ENCODE measurements around the gene TSSK6. TPM values are rescaled to one million over a fixed set of nuclear protein-coding genes. Genes with fewer than 3 reads are reported as not detected.
"Not testable (repeated sequence)": the region's sequence is repeated elsewhere in the genome, so short reads cannot be mapped to it uniquely, and the experiment has no call there.

The TSSK6 gene
- total RNA-seq, 1 experiment from 2014 or later: 3.1 TPM

DNA sequence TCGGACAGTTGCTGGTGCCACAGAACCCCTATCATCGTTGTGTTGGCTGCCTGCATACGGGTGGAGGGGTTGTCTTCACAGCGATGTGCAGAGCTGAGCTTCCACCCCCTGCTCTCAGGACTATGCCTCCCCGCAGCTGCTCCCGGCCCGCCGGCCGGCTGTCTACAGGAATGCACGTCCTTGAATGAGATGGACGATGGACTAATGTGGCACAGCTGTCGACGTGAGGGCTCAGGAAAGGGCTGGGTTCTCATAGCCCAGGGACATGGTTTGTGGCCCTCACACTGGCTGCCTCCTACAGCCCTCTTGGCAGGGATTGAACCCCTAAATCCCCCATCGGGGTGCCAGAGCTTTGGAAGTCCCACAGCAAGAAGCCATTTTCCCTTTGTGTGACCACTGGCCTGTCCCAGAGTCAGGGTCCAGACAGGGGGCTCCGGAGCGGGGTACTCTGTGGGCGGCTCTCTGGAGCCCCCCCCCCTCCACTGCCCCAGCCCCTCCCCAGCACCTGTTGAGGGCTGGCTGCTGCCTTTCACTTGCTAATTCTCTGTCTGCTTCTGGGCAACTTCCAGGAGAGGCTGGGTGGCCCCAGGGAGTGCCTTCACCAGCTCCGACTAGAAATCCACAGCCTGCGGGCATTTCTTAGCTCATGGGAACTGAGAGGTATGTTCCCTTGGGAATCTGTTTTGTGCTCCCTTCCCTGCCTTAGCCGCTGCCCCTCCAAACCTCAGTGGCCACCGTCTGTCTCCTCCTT lies 40.2 kb downstream of the TSSK6 start:
- no peak overlapping the region for H3K4me3 Mint-ChIP-seq (ENCODE audit: low read depth, unreplicated experiment)
- CTCF ChIA-PET: interaction anchor here (0.7 to 1.1 kb wide), 2 partner anchors 45 to 89 kb away, joined by 3 read pairs; no protein-coding TSS in a partner anchor
- TF ChIP-seq, protein P1, sequence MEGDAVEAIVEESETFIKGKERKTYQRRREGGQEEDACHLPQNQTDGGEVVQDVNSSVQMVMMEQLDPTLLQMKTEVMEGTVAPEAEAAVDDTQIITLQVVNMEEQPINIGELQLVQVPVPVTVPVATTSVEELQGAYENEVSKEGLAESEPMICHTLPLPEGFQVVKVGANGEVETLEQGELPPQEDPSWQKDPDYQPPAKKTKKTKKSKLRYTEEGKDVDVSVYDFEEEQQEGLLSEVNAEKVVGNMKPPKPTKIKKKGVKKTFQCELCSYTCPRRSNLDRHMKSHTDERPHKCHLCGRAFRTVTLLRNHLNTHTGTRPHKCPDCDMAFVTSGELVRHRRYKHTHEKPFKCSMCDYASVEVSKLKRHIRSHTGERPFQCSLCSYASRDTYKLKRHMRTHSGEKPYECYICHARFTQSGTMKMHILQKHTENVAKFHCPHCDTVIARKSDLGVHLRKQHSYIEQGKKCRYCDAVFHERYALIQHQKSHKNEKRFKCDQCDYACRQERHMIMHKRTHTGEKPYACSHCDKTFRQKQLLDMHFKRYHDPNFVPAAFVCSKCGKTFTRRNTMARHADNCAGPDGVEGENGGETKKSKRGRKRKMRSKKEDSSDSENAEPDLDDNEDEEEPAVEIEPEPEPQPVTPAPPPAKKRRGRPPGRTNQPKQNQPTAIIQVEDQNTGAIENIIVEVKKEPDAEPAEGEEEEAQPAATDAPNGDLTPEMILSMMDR (IDR thresholded peaks at IDR 0.05; ENCODE audit: unreplicated experiment): no peak
- H3K9me3 Mint-ChIP-seq (ENCODE audit: low read depth, unreplicated experiment): no peaks in the 10 kb centered on the region
- no peak overlapping the region for H3K27ac Mint-ChIP-seq (ENCODE audit: unreplicated experiment)
- no TSS peak for BruUV-seq (replicated peaks)
- intact Hi-C loops (cut with micrococcal nuclease; ENCODE audit: unreplicated experiment): no loop called here
- peaks cover 25% of the 10 kb centered on the region for H3K36me3 Mint-ChIP-seq (ENCODE audit: insufficient read depth, unreplicated experiment)
- peaks cover 10% of the 10 kb centered on the region for H3K4me1 Mint-ChIP-seq (ENCODE audit: low read depth, unreplicated experiment)
- DNase-seq: no peak
- H3K27me3 Mint-ChIP-seq (ENCODE audit: unreplicated experiment): no peaks in the 10 kb centered on the region

GRCh38 chr19:19472106-19472505 lies 43.2 kb downstream of the TSSK6 start:
- DNase-seq; H3K4me1 Mint-ChIP-seq (ENCODE audit: low read depth, unreplicated experiment); H3K27ac Mint-ChIP-seq (ENCODE audit: unreplicated experiment); BruUV-seq (replicated peaks); H3K27me3 Mint-ChIP-seq (ENCODE audit: unreplicated experiment); intact Hi-C loops (cut with micrococcal nuclease; ENCODE audit: unreplicated experiment); H3K9me3 Mint-ChIP-seq (ENCODE audit: low read depth, unreplicated experiment); CTCF ChIA-PET; H3K4me3 Mint-ChIP-seq (ENCODE audit: low read depth, unreplicated experiment): not testable (repeated sequence)
- H3K36me3 Mint-ChIP-seq (ENCODE audit: insufficient read depth, unreplicated experiment): peaks cover 25% of the 10 kb centered on the region

GRCh38 chr19:19471682-19472081 lies 43.7 kb downstream of the TSSK6 start:
- Mint-ChIP-seq H3K4me3 (ENCODE audit: low read depth, unreplicated experiment) (no peak overlapping the region), H3K27me3 (ENCODE audit: unreplicated experiment) (no peaks in the 10 kb centered on the region), H3K4me1 (ENCODE audit: low read depth, unreplicated experiment) (no peaks in the 10 kb centered on the region), H3K27ac (ENCODE audit: unreplicated experiment) (no peak overlapping the region), H3K36me3 (ENCODE audit: insufficient read depth, unreplicated experiment) (peaks cover 26% of the 10 kb centered on the region), H3K9me3 (ENCODE audit: low read depth, unreplicated experiment) (no peaks in the 10 kb centered on the region)
- TF ChIP-seq, protein P1 (IDR thresholded peaks at IDR 0.05; ENCODE audit: unreplicated experiment): no peak
- BruUV-seq (replicated peaks): no TSS peak
- DNase-seq: no peak
- CTCF ChIA-PET: no interaction called here
- intact Hi-C loops (cut with micrococcal nuclease; ENCODE audit: unreplicated experiment): no loop called here

DNA sequence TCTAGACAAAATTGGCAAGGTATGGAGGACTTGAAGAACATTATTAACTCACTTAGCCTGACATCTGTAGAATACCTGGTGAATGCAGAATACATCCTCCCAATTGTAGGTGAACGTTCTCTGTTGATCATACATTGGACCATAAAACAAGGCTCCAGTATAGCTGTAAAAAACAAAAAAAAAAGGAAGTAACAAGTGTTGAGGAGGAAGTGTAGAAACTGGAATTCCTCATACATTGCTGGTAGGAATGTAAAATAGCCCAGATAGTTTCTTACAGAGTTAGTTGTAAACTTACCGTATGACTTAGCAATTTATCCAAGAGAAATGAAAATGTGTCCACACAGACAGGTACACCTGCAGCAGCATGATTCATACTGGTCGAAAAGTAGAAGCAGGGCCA lies 44.8 kb downstream of the TSSK6 start:
- BruUV-seq (replicated peaks): no TSS peak
- CTCF ChIA-PET: no interaction called here
- Mint-ChIP-seq H3K27me3 (ENCODE audit: unreplicated experiment) (no peaks in the 10 kb centered on the region), H3K4me3 (ENCODE audit: low read depth, unreplicated experiment) (no peak overlapping the region), H3K9me3 (ENCODE audit: low read depth, unreplicated experiment) (peaks cover 4% of the 10 kb centered on the region), H3K36me3 (ENCODE audit: insufficient read depth, unreplicated experiment) (peaks cover 28% of the 10 kb centered on the region), H3K4me1 (ENCODE audit: low read depth, unreplicated experiment) (no peaks in the 10 kb centered on the region), H3K27ac (ENCODE audit: unreplicated experiment) (no peak overlapping the region)
- TF ChIP-seq, protein P1 (IDR thresholded peaks at IDR 0.05; ENCODE audit: unreplicated experiment): no peak
- DNase-seq: no peak
- intact Hi-C loops (cut with micrococcal nuclease; ENCODE audit: unreplicated experiment): no loop called here

GRCh38 chr19:19468424-19469050 lies 46.8 kb downstream of the TSSK6 start:
- TF ChIP-seq, protein P1 (IDR thresholded peaks at IDR 0.05; ENCODE audit: unreplicated experiment): no peak
- H3K36me3 Mint-ChIP-seq (ENCODE audit: insufficient read depth, unreplicated experiment): peaks cover 36% of the 10 kb centered on the region
- CTCF ChIA-PET: no interaction called here
- intact Hi-C loops (cut with micrococcal nuclease; ENCODE audit: unreplicated experiment): no loop called here
- H3K4me1 Mint-ChIP-seq (ENCODE audit: low read depth, unreplicated experiment): no peaks in the 10 kb centered on the region
- no peak overlapping the region for H3K4me3 Mint-ChIP-seq (ENCODE audit: low read depth, unreplicated experiment)
- H3K27me3 Mint-ChIP-seq (ENCODE audit: unreplicated experiment): no peaks in the 10 kb centered on the region
- peaks cover 6% of the 10 kb centered on the region for H3K9me3 Mint-ChIP-seq (ENCODE audit: low read depth, unreplicated experiment)
- no peak overlapping the region for H3K27ac Mint-ChIP-seq (ENCODE audit: unreplicated experiment)
- no TSS peak for BruUV-seq (replicated peaks)
- DNase-seq: no peak
